Amygdala (tissue), 56 donors: Measurements from ENCODE around the gene MTCL1.

Experiments
- DNase-seq, 56 donors: peaks; one replicate each; lab custom pipeline; 2025; lab: John Stamatoyannopoulos, UW

Gene MTCL1

DNA sequence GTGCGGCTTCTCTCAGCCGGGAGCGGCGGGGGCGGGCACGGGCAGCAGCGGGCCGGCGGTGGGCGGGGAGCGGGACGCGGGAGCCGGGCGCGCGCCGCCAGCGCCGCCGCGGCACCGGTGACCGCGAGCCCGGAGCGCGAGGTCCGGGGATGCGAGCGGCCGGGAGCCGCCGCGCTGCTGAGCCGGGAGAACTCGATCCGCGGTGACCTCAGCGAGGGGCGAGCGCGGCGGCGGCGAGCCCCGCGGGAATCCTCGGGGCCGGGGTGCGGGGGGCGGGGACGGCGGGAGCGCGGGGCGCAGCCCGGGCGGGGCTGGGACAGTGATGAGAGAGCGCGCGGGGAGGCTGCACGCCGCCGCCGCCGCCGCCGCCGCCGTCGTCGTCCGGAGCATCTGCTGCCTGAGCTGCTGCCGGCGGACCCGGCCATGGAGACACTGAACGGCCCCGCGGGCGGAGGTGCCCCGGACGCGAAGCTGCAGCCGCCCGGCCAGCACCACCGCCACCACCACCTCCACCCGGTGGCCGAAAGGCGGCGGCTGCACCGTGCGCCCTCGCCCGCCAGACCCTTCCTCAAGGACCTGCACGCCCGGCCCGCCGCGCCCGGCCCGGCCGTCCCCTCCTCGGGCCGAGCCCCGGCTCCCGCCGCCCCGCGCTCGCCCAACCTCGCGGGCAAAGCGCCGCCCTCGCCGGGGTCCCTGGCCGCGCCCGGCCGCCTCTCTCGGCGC, at the start of gene MTCL1:
Gene MTCL1, plus strand, starts transcription at position 319 of the 723 bp plus-strand sequence. Its CDS starts 105 bp downstream, at position 424.
- peak in 28 of 56 donors; percentile 33 to 82 (median 62) for DNase-seq

DNA sequence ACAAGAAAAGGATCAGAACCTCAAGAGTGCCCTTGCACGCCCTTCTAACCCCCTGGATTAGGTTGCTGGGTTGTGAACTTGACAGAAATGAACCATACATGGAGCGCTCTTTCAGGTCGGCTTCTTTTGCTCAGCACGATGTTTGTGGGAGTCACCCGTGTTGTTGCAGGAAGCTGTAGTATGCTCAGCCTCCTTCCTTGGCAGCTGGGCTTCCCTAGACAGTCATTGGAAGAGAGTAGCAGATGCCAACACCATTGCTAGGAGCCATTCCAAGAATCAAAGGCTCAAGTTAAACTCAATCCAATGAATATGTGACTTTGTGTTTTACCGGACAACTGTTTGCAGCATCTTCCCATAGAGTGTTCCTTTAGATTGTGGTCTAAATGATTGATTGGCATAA, 49.1 kb upstream of the MTCL1 start:
- DNase-seq = no peak

DNA sequence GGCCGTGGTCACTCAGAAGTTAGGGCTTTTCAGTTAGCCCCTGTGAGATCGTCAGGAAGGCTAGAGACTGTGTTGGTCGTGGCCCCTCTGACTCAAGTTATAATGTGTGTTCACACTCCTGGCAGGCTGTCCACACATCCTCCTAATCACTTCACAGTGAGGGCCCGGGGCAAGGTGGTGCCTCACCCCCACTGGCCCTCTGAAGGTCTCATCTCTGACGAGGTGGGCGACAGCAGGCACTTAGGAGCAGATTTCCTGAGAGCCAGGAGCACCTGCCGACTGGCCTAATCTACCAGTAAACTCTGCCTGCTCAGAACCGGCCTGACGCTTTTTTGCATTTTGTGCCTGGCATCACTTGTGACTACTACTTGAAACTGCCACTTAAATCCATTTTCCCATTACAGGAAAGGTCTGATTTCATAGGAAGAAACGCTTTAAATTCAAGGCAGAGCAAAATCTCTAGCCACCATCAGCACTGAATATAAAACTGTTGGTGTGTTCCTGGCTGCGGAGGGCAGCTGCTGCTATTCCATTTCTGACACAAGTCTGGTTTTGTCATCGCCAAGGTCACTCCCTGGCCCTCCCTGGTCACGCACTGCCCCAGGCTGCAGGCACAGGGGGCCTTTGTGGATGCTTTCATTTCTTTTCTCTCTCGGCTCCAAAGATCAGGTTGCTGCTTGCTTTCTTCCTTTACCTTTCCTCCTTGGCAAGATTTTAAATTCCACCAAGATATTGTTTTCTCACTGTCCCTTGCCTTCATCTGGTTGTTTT, 48.1 kb upstream of the MTCL1 start:
- DNase-seq = no peak

DNA sequence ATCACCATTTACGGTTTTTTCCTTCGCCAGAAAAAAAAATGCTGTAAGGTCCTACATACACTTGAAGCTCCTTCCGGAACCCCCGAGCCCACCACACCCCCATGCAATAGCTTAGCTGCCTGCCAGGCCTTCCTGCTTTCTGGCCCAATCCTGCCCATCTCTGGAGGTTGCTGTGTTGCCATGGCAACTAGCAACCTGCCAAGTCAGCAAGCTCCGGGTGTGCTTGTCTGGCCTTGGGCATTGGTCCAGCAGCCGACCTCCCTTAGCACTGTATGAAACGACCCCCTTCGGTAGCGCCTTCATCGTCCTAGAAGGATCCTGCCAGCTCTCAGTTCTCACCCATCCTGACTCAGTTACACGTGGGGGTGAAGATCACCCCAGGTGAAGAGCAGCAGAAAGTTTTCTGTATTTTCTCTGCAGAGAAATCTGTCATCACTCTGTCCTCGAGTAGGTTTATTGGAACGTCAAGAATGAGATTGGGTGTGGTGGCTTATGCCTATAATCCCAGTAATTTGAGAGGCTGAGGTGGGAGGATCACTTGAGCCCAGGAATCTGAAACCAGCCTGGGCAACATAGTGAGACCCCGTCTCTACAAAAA, 47.4 kb upstream of the MTCL1 start:
- peak in 3 of 56 donors; percentile 6 to 76 (median 20) for DNase-seq

DNA sequence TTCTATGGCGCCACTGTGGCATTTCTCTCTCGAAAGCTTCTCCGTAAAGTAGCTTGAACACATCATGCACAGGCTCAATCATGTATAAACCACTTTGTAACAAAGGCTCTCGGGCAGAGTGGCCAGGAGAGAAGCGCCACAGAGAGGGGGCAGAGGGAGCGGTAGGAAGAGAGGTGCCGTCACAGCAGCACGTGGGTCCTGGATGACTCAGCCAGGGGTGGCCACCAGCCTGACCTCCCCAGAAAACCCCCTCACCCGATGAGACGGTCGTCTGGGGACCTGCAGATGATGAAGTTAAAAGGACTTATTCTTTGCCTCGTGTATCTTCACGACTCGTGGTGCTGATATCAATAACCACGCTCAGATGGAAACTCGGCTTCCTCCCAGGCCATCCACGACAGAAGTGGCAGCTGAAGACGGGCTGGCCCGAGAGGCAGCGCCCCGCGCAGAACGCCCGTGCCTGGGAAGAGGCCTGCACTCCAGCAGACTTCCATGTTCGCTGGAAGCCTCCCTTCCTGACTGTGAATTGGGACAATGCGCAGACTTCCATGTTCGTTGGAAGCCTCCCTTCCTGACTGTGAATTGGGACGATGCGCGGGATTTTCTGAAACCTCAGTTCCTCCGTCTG, 46.4 kb upstream of the MTCL1 start:
- DNase-seq = no peak

DNA sequence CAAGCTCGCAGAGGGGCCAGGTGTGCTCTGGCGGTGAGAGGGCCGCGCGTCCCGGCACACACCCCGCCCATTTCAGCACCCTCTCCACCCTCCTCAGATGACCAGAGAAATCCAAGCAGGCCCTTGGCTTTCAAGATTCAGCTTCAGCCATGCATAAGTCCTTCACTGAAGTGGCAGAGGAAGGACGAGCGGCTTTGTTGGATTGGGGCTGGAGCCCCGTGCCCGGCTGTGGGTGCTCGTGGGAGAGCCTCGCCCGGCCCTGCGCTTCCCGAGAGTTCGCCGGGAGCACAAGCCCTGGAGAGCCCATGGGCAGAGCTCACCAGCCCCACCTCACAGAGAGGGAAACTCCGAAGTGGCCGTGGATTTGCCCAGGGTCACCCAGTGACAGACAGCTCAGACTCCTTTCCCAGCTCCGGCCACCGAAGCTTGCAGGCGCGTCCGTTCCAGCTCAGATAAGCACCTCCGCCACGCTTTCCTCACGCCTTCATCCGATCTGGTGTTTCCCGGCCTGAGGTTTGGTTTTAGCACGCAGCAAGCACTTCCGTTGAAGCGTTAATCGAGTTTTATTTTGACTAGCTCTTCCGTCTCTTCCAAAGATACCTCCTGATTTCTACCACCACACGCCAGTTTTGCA, 45.6 kb upstream of the MTCL1 start:
- no peak for DNase-seq

DNA sequence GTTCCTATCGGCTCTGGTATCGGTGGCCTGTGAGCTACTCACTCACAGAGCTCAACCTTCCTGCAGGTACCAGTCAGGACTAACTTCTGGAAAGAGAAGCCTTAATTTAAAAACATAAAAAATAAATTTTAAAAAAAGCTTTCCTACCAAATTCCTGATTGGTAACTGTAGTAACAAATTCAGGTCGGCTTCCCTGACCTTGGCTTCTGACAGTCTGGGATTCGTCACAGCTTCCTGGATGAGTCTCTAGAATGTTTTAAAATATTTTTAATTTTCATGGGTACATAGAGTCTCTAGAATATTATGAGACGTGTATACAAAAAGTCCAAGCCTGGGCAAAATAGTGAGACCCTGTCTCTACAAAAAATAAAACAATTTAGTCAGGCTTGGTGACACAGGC, 45.0 kb upstream of the MTCL1 start:
- no peak for DNase-seq

DNA sequence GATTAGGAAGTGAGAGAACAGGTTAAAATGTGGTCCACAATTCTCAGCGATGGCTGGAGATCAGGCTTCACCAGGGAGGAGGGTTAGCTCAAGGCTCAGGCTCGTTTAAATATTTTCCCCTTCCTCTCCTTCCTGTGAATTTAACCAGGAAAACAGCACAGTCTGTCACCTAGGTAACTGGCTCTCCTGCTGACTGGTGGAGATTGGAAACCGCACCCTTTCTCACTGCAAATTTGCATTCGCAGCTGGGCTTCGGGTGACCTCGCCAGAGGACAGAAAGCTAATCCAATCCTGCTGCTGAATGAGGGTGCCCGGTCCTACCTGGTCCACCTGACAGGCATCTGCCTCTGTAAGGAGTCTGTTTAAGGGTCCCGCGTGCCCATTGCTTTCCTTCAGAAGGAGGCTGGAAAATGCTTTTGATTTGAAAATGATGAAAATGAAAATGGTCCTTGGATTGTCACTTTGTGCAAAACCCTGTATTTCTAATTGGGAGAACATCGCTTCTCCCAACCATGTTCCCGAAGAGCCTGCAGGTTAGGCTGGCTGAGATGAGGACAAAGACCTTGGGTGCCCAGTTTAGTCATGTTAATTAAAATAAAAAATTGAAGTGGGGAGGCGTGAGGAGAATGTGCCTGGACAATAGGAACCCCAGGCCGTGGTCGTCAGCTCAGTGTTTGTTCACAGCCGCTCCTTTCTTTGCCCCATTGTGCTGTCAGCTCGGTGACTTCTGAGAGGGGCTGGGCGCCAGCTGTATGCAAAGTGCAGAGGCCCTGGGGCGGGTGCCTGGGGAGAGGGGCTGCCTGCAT, 43.4 kb upstream of the MTCL1 start:
- DNase-seq = peak in 3 of 56 donors; percentile 2 to 41 (median 8)

DNA sequence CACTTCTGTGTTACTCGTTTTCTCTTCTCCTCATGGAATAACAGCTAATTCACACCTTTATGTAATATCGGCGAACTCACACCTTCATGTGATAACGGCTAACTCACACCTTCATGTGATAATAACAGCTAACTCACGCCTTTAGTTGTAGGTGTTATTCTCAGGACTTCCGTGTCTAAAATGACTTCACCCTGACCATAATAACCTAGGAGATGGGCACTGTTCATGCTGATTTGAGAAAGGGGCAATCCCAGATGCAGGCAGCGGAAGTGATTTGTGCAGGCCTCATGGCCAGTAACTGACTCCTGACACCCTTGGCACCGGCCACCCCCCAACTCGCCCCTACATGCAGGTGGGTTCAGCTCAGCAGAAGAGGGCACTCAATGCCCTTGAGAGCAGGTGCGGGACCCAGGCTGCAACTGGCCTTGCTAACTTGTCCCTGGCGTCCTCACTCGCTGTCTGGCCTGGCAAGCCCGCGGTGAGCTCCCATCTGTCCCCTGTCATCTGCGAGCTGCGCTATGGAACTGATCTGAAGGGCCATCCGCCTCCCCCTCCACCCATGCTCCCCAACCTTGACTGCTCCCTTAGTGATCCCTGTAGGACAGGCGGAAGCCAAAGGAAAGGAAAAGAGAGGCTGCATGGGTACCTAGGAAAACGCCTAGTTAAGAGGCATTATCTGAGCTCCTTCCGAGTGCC, 42.6 kb upstream of the MTCL1 start:
- no peak for DNase-seq

DNA sequence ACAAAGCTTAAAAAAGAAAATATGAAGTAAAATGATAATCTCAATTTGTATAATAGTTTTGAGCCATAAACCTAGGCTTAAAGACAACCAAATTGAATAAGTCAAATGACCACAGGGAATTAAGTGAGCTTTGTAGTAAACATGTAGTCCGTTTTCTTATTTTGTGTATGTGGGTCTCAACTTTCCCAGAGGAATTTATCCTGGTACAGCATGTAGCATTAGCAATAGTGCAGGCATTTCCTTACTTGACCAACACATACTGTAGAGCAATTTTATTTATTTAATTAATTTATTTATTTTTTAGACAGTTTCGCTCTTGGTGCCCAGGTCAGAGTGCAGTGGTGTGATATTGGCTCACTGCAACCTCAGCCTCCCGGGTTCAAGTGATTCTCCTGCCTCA, 37.5 kb upstream of the MTCL1 start:
- no peak for DNase-seq

DNA sequence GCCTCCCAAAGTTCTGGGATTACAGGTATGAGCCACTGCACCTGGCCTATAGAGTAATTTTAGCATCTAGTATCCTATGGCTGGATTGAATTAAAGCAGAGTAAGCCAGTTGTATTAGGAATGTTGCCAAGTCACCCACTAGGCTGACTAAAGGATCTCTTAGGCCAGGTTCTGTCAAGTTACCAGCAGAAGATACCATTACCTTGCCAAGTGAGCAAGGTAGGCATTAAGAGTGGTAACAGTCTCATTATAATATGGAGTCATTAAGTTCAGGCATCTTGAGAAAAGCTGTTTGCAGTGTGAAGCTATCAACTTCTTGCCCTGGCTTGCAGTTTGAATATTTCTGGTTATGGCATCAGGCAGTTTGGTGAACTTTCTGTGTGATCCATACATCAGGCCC, 37.0 kb upstream of the MTCL1 start:
- no peak for DNase-seq

DNA sequence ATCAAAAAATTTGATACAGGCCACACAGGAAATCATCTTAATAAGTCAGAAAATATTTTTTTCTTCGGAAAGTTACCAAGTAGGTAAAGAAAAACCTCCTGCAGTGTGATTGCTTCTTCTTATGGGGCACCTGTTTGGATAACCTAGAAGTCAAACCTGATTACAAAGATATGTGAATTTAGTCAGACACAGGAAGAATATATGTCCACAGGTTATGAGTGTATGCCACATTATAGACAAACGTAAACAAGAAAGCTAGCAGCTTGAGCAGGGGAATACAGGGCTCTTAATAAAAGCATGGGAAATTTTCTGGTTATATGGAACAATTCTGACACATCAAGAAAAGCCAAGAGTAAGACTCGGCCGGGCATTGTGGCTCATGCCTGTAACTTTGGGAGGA, 35.8 kb upstream of the MTCL1 start:
- no peak for DNase-seq

DNA sequence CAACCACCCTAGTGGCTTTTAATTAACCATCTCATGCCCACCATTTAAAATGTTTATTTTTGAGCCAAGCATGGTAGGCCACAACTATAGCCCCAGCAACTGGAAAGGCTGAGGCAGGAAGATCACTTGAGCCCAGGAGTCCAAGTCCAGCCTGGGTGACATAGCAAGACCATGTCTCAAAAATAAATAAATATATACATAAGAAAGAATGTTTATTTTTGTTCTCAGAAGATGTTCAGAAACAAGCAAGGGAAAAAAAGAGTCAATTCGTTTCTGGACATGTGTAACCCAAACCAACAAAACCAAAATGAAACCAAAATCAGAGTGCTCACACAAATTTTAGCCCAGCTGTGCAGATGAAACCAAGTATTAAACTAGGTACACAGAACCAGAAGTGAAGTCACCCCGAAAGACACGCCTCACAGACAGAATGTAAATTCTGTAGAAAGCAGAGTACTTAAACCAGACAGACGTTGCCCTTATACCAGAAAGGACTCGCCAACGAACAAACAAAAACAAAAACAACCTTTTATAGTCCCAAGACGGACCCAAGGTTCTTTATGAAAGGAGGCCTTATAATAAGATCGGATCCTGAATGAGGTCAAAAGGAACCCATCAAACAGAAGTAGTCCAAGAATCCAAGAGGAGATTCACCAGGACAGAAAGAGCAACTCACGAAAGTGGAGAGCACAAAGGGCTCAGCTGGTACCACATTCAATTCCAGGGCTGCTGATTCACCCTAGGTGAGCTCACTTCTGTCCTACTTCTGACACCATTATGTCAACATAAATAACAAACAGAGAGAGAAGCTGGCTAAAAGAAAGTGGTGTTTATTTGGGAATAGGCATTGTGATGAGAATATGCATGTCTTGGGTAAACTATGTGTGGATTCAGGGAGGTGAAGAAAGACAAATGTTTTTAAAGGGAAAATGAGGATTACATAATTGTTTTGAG, 31.8 kb upstream of the MTCL1 start:
- DNase-seq = no peak

DNA sequence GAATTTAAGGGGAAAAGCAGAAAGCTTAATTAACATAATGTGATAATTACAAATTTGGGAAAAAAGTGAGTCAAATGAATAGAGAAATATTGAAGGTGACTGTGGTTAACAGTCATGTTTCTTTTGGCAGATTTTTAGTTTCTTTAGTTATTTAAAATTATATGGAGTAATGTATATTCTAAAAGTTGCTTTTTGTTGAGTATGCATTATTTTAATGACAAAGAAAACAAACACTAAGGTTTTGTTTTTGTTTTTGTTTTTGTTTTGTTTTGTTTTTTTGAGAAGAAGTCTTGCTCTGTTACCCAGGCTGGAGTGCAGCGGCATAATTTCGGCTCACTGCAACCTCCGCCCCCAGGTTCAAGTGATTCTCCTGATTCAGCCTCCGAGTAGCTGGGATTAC, 30.3 kb upstream of the MTCL1 start:
- DNase-seq = no peak

DNA sequence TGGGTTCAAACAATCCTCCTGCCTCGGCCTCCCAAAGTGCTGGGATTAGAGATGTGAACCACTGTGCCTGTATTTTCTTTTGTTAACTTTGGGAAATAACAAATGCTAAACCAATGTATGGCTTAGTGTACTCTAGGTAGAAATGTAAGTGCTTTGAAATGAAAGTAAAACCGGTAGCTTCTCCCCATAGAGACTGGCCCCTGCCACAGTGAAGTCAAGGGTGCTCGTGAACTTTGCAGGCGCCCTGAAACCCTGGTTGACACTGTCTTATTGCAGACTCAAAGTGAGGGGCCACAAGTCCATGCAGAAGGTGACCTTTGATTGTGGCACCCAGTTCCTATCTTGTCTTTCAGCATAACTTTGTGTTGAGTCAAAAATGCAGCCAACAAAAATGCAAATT, 24.2 kb upstream of the MTCL1 start:
- no peak for DNase-seq

DNA sequence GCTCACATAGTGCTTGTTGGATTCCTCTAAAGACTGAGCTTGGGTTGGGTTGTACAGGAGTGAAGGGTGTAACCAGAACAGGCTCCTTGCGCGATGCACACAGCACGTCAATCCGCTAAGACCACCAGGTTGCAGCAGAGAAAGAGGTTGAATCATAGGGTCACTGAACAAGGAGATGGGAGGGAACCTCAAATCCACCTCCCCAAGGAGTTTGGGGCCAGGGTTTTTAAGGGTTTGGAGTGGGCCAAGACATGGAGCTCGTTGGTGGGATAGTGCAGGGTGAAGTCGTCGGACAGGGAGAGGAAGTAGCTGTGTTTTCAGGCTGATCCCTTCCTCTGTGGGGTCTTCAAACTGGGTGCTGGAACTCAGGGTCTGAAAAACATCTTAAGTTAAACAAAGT, 20.8 kb upstream of the MTCL1 start:
- DNase-seq = no peak

DNA sequence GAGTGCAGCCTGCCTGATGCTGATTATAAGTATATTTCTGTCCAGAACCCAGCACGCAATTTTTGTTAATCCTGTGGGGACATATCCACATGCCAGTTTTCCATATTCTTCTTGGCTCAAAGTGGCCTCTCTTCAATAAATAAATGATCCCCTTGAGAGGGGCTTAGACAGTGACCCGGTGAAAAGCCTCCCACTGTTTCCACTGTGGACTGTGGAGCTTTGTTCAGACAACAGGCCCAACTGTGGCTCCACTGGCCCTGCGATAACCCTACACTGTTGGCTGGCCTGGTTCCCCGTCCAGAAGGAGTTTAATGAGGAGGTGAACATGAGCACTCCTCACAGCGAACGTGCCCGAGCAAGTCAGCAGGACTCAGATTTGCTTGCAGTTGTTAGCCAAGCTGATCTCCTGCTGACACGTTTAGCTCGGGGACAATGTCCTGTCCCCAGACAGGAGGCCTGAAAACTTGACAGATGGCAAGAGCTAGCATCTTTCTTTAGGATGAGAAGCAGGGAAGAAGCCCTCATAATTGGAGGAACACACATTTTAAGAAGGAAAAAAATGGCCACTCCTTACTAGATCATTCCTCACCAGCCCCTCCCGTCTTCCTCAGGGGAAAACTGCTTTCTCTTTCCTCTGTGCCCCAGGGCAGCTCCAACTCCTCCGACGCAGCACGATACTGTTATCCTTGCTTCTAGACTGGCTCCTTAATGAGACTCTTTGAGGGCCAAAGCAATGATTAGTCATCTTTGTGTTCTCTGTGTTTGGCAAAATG, 20.0 kb upstream of the MTCL1 start:
- no peak for DNase-seq

DNA sequence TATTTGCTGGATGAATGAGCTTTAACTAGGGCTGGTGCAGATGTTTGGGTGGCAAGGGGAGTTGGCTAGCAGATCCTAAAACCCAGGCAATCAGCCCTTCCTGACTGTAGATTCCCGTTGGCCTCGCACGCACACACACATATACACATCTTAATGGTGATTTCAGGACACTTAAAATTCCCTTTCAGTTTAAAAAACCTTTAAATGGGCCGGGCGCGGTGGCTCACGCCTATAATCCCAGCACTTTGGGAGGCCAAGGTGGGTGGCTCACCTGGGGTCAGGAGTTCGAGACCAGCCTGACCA, 19.5 kb upstream of the MTCL1 start:
- no peak for DNase-seq
